Neural cell (in vitro differentiated cells): ENCODE data around the gene B4GALT2.

ENCODE experiments used
- POLR2AphosphoS5 ChIP-seq: IDR thresholded peaks from 2 replicates; pipeline ENCODE4 v1.6.1; 2012
- RAD21 ChIP-seq: fragments of 450-650 bp; conservative IDR thresholded peaks from 2 replicates; pipeline ENCODE4 v1.6.1; 2014; ENCODE audit warnings: antibody characterized with exemption, mild to moderate bottlenecking, moderate library complexity
- REST ChIP-seq: IDR thresholded peaks from 2 replicates; pipeline ENCODE4 v1.6.1; 2012; ENCODE audit warnings: borderline replicate concordance

DNA sequence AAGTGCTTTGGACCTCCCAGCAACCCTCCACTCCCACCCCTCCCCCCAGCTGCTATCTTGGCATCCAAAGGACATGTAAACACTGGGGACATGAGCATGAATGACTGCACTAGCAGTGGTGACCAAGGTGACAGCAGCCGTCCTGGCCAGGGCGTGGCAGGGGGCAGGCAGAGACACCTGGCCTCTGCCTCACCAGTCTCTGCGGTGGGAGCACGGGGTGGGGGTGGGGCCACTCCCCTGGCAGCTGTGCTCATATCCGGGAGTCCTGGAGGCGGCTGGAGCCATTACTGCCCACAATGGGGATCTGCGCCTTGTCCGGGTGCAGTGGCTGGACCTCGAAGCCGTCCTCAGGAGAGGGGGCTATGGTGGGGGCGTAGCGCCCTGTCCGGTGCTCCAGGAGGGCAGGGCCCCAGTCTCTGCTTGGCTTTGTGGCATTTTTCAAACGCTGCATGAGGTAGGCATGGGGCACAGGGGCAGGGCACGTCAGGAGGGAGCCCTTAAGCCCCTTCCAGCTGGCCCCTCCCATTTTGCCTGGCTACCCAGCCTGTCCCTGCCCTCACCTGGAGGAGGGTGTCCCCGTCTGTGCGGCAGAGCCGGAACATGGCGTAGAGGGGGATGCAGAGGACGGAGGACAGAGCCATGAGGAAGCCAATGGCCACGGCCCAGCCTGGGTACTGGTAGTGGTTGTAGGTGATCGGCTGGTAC lies 18.4 kb downstream of the B4GALT2 start:
- TF ChIP-seq REST (no peak), POLR2AphosphoS5 (no peak), RAD21 (no peak)
